Measurements from ENCODE around the gene RNASEH2B. TPM values are rescaled to one million over a fixed set of nuclear protein-coding genes. Genes with fewer than 3 reads are reported as not detected.
A peak's percentile ranks its signal among the peaks of the same experiment; 100 is the strongest.

The RNASEH2B gene
- total RNA-seq, 2 donors from 2014 or later, result 39.2 to 65.0 TPM

DNA sequence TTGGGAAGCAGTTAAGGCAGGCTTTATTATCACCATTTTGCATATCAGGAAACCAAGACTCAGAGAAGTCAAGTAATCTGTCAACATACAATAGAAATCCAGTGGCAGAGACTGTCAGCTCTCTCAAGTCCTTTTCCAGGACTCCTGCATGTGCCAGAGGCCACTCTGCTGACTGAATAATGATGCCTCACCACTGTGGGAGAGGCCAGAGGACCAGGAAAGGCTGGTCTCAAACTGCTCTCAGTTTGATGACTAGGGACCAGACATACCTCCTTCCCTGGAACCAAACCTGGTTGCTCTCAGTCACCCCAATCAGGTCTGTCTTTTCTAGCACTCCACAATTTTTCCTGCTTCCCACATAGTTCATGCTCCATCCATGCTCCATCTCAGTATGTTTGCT, 8.0 kb downstream of the RNASEH2B start:
- no peak for ATAC-seq
- DNase-seq (ENCODE audit: low spot score in 2 of 2), result no peak
- H3K27ac Mint-ChIP-seq, result peak overlapping the region; percentile 57 to 89
- peaks cover 7 to 9% of the 10 kb centered on the region in 2 donors for H3K9me3 Mint-ChIP-seq
- H3K36me3 Mint-ChIP-seq, result peaks cover 13 to 24% of the 10 kb centered on the region in 2 donors

DNA sequence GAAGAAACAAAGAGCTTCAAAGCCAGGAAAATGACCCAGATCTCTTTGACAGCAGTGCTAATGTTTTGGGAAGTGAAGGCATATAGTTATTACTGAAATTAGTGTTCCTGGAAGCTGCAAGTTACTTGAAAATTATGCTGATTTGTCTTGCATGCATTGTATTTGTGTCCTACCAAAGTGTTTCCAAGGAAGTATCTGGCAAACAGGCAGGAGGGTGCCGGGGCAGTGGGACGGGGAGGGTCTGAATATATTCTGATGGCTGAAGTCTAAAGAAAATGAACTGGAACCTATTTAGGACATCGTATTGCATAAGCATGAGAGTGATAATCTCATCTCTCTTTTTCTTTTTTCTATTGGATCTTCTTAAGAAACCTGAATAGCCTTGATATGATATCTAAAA, 9.0 kb downstream of the RNASEH2B start:
- no peak for ATAC-seq
- no peak overlapping the region for H3K27ac Mint-ChIP-seq
- no peak for DNase-seq (ENCODE audit: low spot score in 2 of 2)
- peaks cover 23 to 34% of the 10 kb centered on the region in 2 donors for H3K36me3 Mint-ChIP-seq
- H3K9me3 Mint-ChIP-seq, result peaks cover 15 to 19% of the 10 kb centered on the region in 2 donors

DNA sequence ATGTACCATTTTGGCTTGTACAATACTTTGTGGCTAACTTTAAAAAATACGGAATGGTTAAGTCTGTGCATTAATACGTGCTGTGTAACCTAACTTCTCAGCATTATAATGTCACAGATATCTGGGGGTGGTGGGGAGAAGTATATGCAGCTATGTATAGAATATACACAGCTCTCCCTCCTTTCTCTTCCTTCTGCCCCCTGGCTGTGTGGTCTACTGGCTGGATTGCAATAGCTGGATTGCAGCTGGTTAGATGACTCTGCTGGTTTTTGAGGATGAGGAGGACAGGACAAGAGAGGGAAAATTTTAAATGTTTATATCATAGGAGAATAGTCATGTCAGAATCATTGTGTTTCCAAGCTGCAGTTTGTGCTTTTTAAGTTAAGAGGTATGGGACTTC, 9.7 kb downstream of the RNASEH2B start:
- DNase-seq (ENCODE audit: low spot score in 2 of 2) (no peak), ATAC-seq (no peak)
- H3K27ac Mint-ChIP-seq, result no peak overlapping the region
- H3K9me3 Mint-ChIP-seq, result peaks cover 18 to 26% of the 10 kb centered on the region in 2 donors
- H3K36me3 Mint-ChIP-seq, result peaks cover 25 to 41% of the 10 kb centered on the region in 2 donors

DNA sequence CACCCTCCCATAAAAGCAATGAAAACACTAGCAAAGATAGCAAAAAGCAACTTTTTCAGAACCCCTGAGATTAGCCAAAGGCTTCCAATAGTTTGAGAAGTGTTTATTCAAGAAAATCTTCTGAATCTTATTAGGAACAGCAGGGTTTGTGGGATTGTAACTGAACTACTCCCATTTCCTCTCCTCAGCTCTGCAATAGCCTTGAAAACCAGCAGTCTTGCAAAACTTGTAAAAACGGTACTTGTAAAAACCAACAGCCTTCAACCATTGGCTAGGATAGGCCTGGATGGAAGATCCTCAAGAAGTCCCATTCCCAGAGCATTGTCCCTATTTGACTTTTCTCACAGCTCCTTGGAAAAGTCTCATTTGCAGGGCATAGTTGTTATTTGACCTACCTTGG, 12.1 kb downstream of the RNASEH2B start:
- H3K27ac Mint-ChIP-seq, result no peak overlapping the region
- ATAC-seq (no peak), DNase-seq (ENCODE audit: low spot score in 2 of 2) (no peak)
- peaks cover 18 to 39% of the 10 kb centered on the region in 2 donors for H3K9me3 Mint-ChIP-seq
- H3K36me3 Mint-ChIP-seq, result peaks cover 23 to 56% of the 10 kb centered on the region in 2 donors

DNA sequence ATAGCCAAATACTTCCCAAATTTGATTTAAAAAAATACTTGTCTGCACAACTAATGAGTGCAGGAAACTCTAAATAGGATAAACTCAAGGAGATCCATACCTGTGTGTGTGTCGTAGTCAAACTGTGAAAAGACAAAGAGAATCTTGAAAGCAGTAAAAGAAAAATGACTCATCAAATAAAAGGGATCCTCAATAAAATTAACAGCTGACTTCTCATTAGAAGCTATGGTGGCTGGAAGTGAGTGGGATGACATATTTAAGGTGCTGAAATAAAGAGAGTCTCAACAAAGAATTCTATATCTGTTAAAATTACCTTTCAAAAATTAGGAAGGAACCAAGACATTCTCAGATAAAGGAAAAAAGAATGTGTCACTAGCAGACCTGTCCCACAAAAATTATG, 13.7 kb downstream of the RNASEH2B start:
- Mint-ChIP-seq H3K36me3 (peaks cover 21 to 56% of the 10 kb centered on the region in 2 donors), H3K9me3 (peaks cover 18 to 39% of the 10 kb centered on the region in 2 donors), H3K27ac (no peak overlapping the region)
- ATAC-seq (no peak), DNase-seq (ENCODE audit: low spot score in 2 of 2) (no peak)

DNA sequence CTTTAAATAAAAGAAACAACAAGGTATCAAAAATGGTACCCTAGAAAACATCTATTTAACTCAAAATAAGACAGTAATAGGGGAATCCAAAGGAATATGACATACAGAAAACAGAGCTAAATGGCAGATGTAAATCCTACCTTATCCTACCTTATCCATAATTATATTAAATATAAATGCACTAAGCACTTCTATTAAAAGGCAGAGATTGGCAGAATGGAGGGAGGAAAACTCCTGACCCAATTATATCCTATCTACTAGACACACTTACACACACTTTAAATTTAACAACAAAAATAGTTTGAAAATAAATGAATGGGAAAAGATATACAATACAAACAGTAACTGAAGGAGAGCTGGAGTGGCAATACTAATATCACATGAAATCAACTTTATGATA, 14.4 kb downstream of the RNASEH2B start:
- H3K27ac Mint-ChIP-seq, result no peak overlapping the region
- peaks cover 21 to 58% of the 10 kb centered on the region in 2 donors for H3K36me3 Mint-ChIP-seq
- peaks cover 18 to 39% of the 10 kb centered on the region in 2 donors for H3K9me3 Mint-ChIP-seq
- no peak for DNase-seq (ENCODE audit: low spot score in 2 of 2)
- ATAC-seq, result no peak

DNA sequence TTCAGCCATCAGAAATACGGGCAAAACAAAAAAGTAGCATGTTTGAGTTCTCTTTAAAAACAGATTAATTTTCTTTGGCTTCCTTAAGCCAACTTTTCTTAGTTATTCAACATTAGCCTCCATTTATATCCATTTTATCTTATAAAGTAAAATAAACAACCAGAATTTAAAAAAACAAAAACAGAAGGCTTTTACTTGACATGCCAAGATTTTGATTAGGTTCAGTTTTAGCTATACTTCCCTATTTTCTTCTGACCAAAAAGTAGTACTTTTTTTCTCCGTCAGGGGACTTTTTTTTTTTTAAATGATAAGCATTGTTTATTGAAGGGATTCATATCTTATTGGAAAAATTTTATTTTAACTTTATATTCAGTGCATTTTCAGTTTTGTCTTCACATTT, 18.1 kb downstream of the RNASEH2B start:
- DNase-seq (ENCODE audit: low spot score in 2 of 2), result no peak
- ATAC-seq, result no peak
- H3K27ac Mint-ChIP-seq, result no peak overlapping the region
- peaks cover 16 to 48% of the 10 kb centered on the region in 2 donors for H3K36me3 Mint-ChIP-seq
- peaks cover 10 to 29% of the 10 kb centered on the region in 2 donors for H3K9me3 Mint-ChIP-seq

DNA sequence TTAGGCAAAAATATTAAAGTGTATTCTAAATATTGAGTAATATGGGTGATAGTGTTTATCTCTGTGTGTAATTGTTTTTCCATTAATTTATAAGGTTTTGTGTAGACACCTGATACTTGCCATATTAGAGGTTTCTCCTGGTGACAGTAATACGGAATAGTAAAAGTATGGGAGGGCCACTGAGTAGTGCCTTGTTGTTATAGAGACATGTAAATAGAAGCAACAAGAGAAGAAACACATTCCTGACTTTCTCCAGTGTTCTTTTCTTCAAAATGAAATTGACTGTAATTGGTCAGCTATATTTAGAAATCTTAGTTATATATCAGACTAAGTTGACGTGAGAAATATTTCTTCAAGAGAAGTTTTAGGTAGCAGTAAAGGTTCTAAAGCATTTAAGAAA, 18.5 kb downstream of the RNASEH2B start:
- peaks cover 6 to 25% of the 10 kb centered on the region in 2 donors for H3K9me3 Mint-ChIP-seq
- no peak overlapping the region for H3K27ac Mint-ChIP-seq
- ATAC-seq, result no peak
- H3K36me3 Mint-ChIP-seq, result peaks cover 12 to 44% of the 10 kb centered on the region in 2 donors
- no peak for DNase-seq (ENCODE audit: low spot score in 2 of 2)

DNA sequence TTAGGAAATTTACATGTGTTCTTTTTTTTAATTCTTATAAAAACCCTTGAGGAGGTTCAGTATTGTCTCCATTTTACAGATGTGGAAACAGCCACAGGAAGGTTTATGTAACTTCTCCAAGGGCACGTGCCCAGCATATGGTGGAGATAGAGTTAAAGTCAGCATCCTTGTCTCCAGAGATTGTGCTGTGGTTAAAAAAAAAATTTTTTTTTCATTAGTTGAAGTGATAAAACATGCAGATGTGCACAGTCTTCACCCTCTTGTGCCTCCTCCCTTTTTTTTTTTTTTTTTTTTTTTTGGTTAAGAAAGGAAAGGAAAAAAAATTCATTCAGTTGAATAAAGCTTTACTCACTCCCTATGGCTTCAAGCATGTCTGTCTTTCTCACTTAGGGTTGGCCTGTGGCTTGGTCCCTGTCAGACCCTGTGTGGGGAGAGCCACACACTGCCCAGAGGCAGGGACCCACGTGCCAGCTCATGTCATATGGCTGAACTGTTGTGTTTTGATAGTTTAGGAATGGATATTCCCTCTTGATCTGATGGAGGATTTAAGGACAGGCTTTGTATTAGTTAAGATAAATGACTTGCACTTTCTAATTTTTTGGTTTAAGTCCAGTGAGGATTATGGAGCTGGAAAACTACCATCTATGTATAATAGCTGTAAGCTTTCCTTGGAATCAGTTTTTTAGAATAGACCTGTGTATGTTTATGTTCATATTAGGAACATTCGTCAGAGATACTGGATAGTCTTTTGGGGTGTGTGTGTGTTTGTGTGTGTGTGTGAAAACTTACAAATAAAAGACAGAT, 19.3 kb downstream of the RNASEH2B start:
- H3K27ac Mint-ChIP-seq, result peak overlapping the region in 1 of 2 donors; percentile 67
- DNase-seq (ENCODE audit: low spot score in 2 of 2), result no peak
- no peak for ATAC-seq
- H3K36me3 Mint-ChIP-seq, result peaks cover 6 to 40% of the 10 kb centered on the region in 2 donors
- peaks cover under 1 to 17% of the 10 kb centered on the region in 2 donors for H3K9me3 Mint-ChIP-seq

DNA sequence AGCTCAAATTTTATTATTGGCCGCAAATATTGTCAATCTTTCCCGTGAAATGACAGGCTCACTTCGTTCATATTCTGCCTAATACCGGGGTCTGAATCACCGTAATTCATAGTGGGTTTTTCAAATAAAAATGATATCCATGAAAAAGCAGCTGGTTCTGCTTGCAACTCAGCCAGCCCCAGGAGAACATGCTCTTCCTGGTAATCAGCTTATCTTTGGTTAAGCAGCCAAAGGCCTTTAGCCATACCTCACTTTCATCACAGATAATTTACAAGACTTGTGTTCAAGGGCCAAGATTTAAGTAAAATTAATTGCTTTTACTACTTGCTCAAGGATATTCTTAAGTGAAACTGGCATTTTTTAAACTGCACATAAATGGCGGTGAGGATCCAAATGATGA, 22.5 kb downstream of the RNASEH2B start:
- ATAC-seq (no peak), DNase-seq (ENCODE audit: low spot score in 2 of 2) (no peak)
- H3K27ac Mint-ChIP-seq, result no peak overlapping the region
- H3K36me3 Mint-ChIP-seq, result peaks cover 23 to 43% of the 10 kb centered on the region in 2 donors
- H3K9me3 Mint-ChIP-seq, result peaks cover 0 to 7% of the 10 kb centered on the region in 2 donors

DNA sequence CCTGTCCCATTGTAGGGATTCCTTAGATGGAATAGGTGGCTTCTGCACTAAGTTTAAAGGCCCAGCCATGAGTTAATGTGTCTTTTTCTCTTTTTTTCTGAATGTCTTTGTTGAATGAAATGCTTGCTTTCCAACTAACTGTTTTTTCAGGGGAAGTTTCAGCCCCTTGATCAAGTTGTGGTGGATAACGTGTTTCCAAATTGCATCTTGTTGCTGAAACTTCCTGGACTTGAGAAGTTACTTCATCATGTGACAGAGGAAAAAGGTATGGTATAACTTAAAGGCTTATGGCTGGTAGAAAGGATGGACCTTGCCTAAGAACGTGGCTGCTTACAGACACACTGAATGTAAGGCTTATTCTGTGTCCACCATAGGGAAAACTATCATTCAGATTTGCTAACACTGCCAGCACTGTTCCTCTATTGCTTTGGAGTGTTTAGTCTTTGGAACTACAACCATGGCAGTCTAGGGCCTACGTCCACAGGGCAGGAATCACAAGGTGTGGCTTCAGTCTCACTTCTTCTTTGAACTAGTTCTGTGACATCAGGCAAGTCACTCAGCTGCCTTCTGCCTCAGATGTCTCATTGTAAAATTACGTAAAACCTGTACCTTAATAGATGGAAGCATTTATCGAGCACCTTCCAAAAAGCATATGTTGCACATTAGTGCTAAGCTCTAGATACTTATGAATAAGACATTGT, 25.3 kb downstream of the RNASEH2B start:
- Mint-ChIP-seq H3K9me3 (peaks cover 0 to 7% of the 10 kb centered on the region in 2 donors), H3K36me3 (peaks cover 17 to 46% of the 10 kb centered on the region in 2 donors), H3K27ac (no peak overlapping the region)
- DNase-seq (ENCODE audit: low spot score in 2 of 2), result no peak
- ATAC-seq, result no peak

DNA sequence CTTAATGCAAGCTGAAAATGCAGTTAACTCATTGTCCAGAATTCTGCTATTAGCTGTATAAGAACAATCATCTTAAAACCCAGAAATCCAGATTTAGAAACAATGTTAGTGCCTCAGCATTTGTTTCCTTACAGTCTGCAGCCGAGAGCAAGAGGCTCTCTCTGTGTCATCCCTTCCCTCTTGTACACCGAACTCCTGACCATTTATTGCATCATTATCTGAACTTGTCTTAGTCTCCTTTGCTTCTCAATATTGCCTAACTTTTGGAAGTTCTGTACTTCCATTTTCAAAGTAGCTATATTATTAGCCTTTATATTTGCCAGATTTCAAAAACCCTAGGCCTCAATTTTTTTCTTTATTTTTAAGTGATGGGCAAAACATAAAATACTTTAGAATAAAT, 27.1 kb downstream of the RNASEH2B start:
- DNase-seq (ENCODE audit: low spot score in 2 of 2) (no peak), ATAC-seq (no peak)
- peaks cover 17 to 44% of the 10 kb centered on the region in 2 donors for H3K36me3 Mint-ChIP-seq
- peaks cover 0 to 7% of the 10 kb centered on the region in 2 donors for H3K9me3 Mint-ChIP-seq
- no peak overlapping the region for H3K27ac Mint-ChIP-seq

DNA sequence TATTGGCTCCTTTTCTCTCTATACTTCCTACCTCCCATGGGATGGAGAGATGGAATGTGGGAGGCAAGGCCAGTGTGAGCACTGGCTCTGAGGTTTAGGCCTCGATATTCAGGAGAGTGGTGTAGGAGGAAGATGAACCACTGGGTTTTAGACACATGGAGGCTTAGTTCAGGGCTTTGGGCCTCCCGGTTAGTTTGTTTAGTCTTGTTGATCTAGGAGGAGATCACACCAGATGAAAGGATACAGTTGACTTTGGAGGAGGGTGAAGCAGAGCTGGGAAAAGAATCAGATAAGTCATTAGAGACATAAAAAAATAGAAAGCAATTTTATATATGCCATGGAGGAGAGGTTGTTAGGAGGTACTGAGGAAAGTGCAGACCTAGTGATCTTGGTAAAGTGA, 30.9 kb downstream of the RNASEH2B start:
- peaks cover 0 to 5% of the 10 kb centered on the region in 2 donors for H3K9me3 Mint-ChIP-seq
- H3K27ac Mint-ChIP-seq, result peak overlapping the region in 1 of 2 donors; percentile 2
- peaks cover 17 to 41% of the 10 kb centered on the region in 2 donors for H3K36me3 Mint-ChIP-seq
- ATAC-seq (no peak), DNase-seq (ENCODE audit: low spot score in 2 of 2) (no peak)

DNA sequence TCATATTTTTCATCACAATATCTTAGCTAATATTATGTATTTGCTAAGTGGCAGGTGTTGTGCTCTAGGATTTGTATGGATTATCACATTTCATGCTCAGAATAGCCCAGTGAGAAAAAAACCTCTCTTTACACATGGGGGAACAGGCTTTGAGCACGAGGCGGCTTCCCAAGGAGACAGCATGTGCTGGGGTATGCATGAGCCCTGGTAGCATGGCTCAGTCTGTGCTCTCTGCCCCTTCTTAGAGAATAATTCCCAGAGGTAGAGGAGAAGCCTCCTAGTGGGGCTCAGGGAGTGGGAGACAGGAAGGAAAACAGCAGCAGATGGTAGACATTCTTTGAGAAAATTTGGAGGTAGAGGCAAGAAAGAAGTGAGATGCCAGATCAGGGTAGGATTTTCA, 31.6 kb downstream of the RNASEH2B start:
- Mint-ChIP-seq H3K36me3 (peaks cover 10 to 35% of the 10 kb centered on the region in 2 donors), H3K9me3 (no peaks in the 10 kb centered on the region), H3K27ac (peak overlapping the region in 1 of 2 donors; percentile 81)
- DNase-seq (ENCODE audit: low spot score in 2 of 2), result no peak
- no peak for ATAC-seq

DNA sequence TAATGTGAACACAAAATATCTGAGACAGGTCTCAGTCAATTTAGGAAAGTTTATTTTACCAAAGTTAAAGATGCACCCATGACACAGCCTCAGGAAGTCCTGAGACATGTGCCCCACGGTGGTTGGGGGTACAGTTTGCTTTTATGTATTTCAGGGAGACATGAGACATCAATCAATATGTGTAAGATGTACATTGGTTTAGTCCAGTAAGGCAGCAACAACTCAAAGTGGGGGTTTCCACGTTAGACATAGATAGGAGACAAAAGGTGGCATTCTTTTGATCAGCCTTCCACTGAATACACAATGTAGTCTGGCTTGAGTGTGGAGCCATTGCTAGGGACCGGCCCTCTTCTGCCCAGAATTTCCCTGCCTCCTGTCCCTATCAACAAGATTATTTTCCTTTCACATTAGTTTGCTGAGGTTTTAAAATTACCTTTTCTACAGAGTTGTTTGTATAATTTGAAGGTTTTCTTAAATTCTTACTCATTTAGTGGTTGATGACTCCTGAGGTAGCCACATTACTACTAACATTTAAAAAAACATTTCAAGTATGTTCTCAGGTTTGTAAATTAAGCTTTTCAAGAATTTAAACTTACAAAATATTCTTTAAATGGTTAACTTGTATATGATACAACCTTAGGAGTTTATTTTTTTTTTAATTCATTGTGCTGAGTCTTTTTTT, 33.2 kb downstream of the RNASEH2B start:
- DNase-seq (ENCODE audit: low spot score in 2 of 2) (no peak), ATAC-seq (peak; percentile 29 to 34)
- peak overlapping the region in 1 of 2 donors; percentile 18 for H3K27ac Mint-ChIP-seq
- peaks cover 9 to 30% of the 10 kb centered on the region in 2 donors for H3K36me3 Mint-ChIP-seq
- no peaks in the 10 kb centered on the region for H3K9me3 Mint-ChIP-seq

DNA sequence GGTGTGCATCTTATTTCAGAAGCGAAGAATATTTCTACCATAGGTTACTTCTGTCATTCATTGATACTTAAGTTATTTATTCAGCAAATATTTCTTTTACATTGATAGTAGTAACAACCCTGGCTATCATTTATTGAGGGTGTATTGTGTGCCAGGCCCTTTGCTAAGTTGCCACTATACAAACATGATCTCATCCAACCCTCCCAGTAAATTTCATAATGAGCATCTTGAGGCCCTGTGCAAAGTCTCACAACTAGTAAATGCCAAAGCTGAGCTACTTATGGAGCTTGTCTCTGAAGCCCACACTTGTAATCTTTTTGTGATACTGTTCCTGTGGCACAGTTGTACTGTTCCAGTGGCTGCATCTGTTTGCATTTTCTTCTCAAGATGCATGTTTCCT, 36.1 kb downstream of the RNASEH2B start:
- DNase-seq (ENCODE audit: low spot score in 2 of 2) (no peak), ATAC-seq (no peak)
- Mint-ChIP-seq H3K36me3 (peaks cover 20 to 23% of the 10 kb centered on the region in 2 donors), H3K27ac (no peak overlapping the region), H3K9me3 (no peaks in the 10 kb centered on the region)

DNA sequence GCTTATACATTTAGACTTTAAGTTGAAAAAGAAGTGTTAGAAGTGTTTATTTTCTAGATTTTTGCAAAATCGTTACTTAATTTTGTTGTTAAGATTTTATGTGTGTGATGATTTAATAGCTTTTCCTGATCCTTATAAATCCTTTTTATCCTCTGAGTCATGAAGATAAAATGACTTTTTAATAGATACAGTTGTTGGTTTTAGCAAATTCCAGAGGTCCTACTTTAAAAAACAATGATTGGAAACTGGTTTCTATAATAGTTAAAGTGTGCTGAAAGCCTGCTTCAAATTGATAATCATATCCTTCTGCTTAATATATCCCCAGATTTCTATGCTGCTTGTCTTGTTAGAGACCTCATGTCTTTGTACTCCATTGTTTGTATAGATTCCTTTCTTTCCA, 39.0 kb downstream of the RNASEH2B start:
- Mint-ChIP-seq H3K36me3 (peaks cover 9 to 24% of the 10 kb centered on the region in 2 donors), H3K9me3 (no peaks in the 10 kb centered on the region), H3K27ac (no peak overlapping the region)
- no peak for ATAC-seq
- no peak for DNase-seq (ENCODE audit: low spot score in 2 of 2)

Measured in activated naive CD4-positive, alpha-beta T cell treated with anti-CD3 and anti-CD28 coated beads, Interleukin-2, amount 50 U/mL, for 72 hours (primary cell).